Activated T-cell treated with anti-CD3 and anti-CD28 coated beads, Interleukin-2, amount 50 U/mL, for 48 hours (primary cell): ENCODE data around the gene MALRD1.

ENCODE experiments used
- DNase-seq, 2 experiments: peaks; one replicate each; pipeline ENCODE4 v3.0.0-alpha.2; 2020

Gene MALRD1

GRCh38 chr10:19048489-19048888, at the start of gene MALRD1:
Gene MALRD1, plus strand, starts transcription at chr10:19048801. Its CDS starts 138 bp downstream, at chr10:19048939.
- DNase-seq: no peak

GRCh38 chr10:19003341-19003740, 45.3 kb upstream of the MALRD1 start:
- DNase-seq: no peak

GRCh38 chr10:19012111-19012510, 36.5 kb upstream of the MALRD1 start:
- DNase-seq: no peak

- no peak for DNase-seq
Measured at GRCh38 chr10:19014034-19014433, 34.6 kb upstream of the MALRD1 start.

GRCh38 chr10:19014498-19014897, 34.1 kb upstream of the MALRD1 start:
- no peak for DNase-seq

- DNase-seq: no peak
Measured at GRCh38 chr10:19017116-19017890, 31.3 kb upstream of the MALRD1 start.

GRCh38 chr10:19021162-19021561, 27.4 kb upstream of the MALRD1 start:
- no peak for DNase-seq

GRCh38 chr10:19024611-19025010, 24.0 kb upstream of the MALRD1 start:
- DNase-seq: no peak

- no peak for DNase-seq
Measured at GRCh38 chr10:19031763-19032162, 16.8 kb upstream of the MALRD1 start.

GRCh38 chr10:19033741-19034140, 14.9 kb upstream of the MALRD1 start:
- no peak for DNase-seq

- DNase-seq: no peak
Measured at GRCh38 chr10:19041171-19041570, 7.4 kb upstream of the MALRD1 start.

GRCh38 chr10:19043431-19043830, 5.2 kb upstream of the MALRD1 start:
- DNase-seq: no peak

- DNase-seq: no peak
Measured at GRCh38 chr10:19046679-19047078, 1.9 kb upstream of the MALRD1 start.

GRCh38 chr10:19048891-19049290, 290 bp downstream of the MALRD1 start:
- DNase-seq: no peak

GRCh38 chr10:19049567-19049966, 966 bp downstream of the MALRD1 start:
- no peak for DNase-seq

- DNase-seq: no peak
Measured at GRCh38 chr10:19054289-19054835, 5.8 kb downstream of the MALRD1 start.

GRCh38 chr10:19058046-19058445, 9.4 kb downstream of the MALRD1 start:
- DNase-seq: no peak

- DNase-seq: no peak
Measured at GRCh38 chr10:19063986-19064385, 15.4 kb downstream of the MALRD1 start.

- no peak for DNase-seq
Measured at GRCh38 chr10:19071946-19072345, 23.3 kb downstream of the MALRD1 start.

- DNase-seq: no peak
Measured at GRCh38 chr10:19077276-19077675, 28.7 kb downstream of the MALRD1 start.

GRCh38 chr10:19096501-19097073, 48.0 kb downstream of the MALRD1 start:
- DNase-seq: no peak

- DNase-seq: no peak
Measured at GRCh38 chr10:19097151-19097550, 48.5 kb downstream of the MALRD1 start.

- DNase-seq: no peak
Measured at GRCh38 chr10:19098803-19099202, 50.2 kb downstream of the MALRD1 start.

- DNase-seq: no peak
Measured at GRCh38 chr10:19107406-19107805, 58.8 kb downstream of the MALRD1 start.
